Stimulated activated CD8-positive, alpha-beta memory T cell treated with anti-CD3 and anti-CD28 coated beads, Interleukin-2, amount 100 ng/mL, for 1 hour (primary cell): ENCODE measurements around the gene PHC2.

Source experiments
- DNase-seq, 2 donors: peaks; one replicate each; pipeline ENCODE4 v3.0.0-alpha.2; 2020; ENCODE audit warnings: low read depth in 2 of 2

The PHC2 gene

DNA sequence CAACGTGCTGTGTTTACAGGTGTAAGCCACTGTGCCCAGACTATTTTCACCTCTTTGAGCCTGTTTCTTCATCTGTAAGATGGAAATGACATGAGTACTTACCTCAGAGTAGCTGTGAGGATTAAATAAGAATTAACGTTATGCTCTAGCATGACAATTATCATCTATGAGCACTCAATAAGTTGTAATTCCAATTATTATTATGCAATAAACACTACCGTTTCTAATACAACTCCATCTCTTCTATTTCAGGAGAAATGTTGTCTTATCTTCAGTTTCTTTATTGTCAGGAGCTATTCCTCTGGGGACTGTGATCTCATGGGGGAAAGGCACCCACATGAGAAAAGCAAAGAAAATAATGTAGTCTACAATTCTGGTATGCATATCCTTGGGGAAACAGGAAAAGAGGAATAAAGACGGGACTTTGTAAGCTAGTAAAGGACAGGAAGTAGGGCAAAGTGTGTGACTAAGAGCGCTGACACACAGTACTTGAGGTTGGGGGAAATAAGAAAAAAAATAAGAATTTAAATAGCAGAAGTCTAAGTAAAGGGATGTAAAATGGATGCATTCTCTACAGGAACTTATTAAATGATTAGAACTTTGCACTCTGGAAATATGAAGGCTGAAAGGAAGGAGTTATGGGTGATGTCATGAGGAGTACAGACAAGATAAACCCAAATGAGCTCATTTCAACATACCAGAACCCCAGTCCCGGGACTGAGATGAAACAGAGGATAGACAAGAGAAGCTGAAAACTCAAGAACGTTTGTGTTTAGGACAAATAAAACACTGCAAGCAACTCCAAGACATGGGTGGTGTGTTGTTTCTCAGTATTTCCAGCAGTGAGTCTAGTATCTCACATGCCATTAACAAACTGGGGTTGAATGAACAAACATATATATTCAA is 9.8 kb downstream of the PHC2 start:
- no peak for DNase-seq

DNA sequence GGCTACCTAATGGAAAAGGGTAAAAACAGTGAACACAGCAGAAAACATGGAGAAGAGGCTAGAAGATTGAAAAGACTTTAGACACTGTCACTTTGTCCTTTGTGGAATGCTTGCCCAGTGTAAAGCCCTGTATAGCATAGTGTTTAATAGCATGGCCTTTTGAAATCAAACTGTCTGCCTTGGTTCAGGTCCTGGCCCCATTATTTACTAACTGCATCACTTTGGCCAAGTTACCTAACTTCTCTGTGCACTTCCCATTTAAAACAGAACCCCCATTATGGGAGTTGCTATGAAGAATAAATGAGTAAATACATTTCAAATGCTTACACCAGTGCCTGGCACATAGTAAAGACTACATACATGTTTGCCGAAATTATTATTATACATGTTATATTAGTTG is 12.1 kb downstream of the PHC2 start:
- no peak for DNase-seq

DNA sequence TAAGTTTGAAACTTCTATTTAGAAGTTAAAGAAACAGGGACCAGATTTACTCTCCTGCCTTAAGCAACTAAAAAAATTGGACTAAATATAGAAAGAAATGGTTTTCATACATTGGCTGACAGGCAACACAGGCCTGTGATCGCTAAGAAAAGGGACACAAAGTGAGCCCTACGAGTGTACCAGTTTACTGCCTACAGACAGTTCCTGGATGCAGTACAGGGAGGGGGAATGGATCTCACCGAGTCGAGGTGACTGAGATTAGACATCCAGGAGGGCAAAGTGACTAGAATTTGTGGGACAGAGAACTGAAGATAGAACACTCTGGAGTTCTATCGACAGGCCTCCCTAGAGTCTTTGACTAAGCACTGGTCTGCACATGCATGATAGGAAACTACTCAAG is 16.0 kb downstream of the PHC2 start:
- no peak for DNase-seq

DNA sequence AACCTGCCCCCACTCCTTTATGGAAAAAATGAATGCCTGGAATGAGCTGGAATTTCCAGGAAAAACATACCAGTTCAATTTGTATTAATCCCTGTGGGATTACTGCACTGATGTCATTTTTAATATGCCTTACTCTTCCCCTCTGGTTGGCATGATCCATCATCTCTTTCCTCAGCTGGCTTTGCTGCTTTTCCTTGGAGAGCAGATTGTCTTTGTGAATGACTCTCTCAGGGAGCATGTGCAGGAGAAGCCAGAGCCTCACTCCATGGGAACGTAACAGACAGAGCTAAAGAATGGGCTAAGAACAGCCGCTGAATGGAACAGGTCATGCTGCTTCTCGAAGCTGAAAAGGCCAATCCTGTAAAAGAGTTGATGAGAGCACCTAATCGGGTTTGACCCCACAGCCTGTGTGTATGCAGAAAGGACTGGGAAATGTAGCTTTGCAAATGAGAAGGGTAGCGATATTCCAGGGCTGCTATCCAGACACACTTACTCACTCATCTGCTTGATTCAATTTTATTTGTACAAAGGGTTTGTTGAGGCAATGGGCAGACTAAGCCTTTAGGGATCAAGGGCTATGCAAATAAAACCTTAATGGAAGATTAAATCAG is 20.7 kb downstream of the PHC2 start:
- no peak for DNase-seq

DNA sequence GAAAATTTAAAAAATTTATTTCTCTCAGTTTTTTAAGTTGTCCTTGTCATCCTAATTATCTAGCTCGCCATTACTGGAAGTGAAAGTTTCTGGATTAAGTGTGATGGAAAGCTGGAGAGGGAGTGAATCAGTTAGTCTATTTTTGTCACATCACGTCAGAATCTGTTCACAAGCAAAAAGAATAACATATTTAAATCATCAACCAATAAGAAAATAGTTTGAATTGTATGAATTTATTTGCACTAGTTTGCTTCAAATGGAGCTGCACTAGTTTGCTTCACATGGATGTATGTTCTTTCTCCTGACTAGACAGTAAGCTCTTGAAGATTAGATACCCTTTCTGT is 22.8 kb downstream of the PHC2 start:
- no peak for DNase-seq

DNA sequence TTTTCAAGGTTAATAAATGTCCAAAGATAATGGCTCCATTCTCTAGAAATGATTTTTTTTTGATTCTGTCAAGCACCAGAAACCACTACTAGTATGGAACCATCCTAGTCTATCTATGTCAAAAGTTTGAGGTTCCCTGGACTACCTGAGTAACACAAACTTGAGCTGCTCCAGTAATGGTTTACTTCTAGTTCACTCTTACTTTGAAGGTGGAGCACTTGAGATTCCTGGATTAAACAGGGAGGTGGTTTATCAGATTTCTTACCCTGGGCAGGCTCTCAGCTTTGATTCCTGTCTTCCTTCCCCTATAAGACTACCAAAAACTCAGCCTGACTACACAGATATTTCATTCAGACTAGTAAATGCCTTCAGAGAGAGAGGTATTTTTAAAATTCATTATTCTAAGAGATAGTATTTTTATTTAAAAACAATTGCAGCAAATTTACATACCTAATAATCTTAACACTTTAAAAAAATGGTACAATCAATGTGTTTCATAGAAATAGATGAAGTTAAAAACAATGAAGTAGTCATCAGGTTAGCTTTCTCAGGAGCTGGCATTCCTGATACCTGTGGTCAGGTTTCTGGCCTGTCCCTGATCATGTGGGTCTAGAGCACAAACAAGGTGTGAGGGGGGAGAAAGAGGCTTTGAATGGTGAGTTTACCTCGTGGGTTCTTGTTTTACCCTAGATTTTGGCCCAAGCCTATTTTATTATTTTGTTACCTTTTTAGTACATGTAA is 23.4 kb downstream of the PHC2 start:
- no peak for DNase-seq

DNA sequence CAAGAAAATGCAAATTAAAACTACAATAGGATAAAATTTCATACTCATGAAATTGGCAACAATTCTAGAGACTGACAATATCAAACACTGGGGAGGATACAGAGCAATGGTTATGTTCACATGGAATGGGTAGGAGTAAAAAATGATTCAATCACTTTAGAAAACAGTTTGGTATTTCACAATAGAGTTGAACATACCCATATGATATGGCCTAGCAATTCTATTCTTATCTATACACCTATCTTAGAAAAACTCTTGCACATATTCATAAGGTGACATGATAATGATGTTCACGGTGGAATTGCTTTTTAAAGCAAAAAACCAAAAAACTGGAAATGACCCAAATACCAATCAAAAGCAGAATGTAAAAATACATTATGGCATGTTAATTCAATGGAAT is 28.7 kb downstream of the PHC2 start:
- DNase-seq, result no peak

DNA sequence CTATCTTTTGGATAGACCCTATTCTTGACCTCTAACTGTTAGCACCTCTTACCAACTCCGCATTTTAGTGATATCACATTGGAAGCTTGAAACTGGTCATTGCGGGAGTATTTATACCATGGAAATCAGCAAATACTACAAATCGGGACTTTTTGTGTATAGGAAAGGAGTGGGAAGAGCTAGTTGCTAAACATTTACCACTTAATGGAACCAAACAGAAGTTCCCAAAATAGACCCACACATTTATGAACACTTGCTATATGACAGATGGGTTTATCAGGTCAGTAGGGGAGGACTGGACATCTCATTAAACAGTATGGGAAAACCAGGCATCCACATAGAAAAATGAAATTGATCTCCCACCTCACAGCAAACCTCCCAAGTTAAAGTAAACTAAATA is 29.4 kb downstream of the PHC2 start:
- no peak for DNase-seq

DNA sequence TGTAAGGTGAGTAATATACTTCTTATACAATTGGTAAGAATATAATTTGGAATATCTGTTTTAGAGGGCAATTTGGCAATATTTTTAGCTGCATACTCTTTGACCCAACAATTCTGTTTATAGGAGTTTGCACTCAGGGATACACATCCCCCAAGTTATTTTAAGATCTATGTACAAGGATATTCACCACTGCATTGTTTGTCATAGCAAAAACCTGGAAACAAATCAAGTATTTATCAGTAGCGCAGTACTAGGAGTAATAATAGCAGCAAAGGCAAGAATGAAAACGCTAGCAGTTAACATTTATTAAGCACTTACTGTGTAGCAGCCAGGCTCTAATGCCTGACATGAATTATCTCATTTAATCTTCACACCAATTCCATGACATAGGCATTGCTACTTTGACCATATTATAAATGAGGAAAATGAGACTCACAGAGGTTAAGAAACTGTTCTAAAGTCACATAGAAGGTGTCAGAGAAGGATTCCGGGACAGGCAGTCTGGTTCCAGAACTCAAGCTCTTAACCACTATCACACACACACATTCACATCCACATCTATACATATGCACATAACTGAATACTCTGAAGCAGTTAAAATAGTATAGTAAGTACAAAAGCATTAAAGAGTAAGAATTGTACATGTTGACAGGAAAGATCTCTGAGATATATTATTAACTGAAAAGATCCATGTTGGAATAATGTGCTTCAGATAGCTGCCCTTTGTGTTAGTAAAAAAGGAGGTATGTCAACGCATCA is 30.6 kb downstream of the PHC2 start:
- DNase-seq, result no peak

DNA sequence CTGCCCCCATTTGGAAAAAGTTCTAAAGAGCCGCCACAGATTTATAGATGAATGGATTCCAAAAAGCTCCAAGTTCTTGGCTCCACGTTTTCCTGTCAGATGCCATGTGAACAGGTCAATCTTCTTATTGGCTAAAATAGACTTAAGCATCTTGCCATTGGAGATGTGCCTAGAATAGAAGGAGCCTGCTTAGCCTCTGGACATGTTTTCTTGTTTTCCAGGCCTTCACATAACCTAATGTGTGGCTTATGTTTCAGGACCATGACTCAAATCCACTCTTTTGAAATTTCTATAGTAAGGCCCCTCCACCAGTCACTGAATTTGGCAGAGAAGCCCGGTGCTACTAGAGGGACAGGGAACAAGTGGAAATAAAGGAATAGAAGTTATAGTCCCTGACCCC is 31.5 kb downstream of the PHC2 start:
- DNase-seq, result no peak

DNA sequence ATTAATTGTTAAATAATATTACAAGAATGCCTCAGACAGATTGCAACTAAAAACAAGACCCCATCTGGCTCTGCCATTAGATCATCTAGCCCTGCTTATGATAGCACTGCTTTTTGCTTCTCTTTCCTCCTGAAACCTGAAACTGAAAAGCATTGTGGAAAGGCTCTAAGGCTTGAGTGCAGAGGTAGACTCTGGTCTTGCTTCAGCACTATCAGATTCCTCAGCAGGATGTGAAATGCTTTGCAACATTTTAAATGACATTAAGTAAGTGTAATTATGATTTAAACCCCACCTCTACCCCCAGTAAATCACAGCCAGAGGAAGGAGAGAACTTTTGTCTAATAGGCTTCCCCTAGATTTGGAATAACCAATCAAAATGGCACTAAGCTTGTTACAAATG is 32.9 kb downstream of the PHC2 start:
- no peak for DNase-seq

DNA sequence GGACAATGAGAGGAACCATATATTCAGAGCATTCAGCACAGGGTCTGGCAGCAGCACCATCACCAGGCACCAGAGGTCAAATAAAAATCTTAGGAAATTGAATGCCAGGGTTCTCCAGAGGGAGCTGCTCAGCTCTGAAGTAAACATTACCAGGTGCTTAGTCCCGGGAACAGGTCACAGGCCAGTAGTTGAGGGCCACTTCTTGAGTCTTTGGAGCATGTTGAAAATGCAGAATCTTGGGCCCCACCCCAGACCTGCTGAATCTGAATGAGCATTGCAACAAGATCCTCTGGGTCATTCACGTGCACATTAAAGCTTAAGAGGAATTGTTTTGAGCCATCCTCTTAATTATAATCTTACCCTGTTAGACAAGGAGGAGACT is 33.8 kb downstream of the PHC2 start:
- no peak for DNase-seq

DNA sequence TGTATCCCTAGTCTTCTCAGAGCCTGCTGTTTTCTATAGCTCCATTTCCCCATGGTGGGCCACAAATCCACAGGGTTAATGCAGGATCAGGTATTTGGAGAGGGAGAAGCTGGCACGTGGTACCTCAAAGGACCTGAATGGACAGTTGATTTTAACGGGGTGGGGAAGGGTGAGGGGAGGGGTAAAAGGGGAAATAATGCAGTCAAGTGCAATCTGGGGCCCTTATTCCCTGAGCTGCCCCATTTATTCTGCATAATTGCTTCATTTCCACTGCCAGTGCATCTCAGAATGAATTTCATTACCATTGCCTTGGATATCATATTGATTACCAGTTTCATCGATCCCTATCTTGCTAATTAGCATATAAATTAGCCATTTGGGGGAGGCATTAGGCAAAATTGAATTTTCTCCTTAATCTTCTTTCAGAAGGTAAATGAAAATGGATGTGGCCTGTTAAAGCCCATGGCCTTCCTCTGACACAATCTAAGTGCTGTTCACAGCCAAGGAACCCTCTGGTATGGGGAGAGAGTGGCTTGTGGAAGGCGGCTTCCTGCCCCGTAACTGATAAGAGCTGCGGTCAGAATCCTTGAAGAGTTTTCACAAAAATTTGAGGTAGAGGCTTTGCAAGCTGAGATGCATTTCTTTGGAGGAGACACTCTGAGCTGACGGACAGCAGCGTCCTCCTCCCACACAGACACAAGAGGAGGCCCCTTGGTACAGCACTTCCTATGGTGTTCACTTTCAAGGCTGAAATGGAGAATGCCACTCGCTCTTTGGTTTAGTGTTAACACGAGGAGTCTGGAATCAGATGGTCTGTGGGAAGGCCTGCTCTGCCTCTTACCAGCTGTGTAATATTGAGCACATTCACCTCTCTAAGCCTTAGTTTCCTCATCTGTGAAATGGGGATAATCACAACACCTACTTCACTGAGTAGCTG is 34.4 kb downstream of the PHC2 start:
- DNase-seq, result no peak

DNA sequence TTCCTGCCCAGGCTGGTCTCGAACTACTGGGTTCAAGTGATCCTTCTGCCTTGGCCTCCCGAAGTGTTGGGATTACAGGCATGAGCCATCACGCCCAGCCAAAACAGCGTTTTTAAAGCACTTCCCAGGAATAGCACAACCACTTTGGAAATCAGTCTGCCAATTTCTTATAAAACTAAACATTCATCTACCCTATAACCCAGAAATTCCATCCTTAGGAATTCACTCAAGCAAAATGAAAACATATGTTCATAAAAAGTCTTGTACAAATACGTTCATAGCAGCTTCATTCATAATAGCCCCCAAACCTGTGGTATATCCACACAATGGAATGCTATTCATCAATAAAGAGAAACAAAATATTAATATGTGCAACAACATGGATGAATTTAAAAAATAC is 36.1 kb downstream of the PHC2 start:
- no peak for DNase-seq

DNA sequence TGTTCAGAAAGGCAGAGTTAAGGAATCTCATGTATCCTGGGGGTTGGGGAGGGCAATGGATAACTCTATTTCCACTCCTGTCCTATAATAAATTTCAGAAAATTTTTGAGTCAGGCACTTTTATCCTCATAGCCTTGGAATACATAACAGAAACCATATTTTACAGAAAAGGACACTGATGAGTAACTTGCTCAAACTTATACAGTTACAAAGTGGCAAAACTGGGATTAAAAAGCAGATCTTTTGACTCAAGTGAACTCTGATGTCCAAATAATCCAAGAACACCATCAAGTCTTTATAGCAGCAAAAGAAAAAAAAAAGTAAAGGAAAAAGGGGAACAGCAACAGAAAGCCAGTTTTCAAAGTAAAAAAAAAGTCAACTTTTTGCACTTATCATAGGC is 36.9 kb downstream of the PHC2 start:
- no peak for DNase-seq

DNA sequence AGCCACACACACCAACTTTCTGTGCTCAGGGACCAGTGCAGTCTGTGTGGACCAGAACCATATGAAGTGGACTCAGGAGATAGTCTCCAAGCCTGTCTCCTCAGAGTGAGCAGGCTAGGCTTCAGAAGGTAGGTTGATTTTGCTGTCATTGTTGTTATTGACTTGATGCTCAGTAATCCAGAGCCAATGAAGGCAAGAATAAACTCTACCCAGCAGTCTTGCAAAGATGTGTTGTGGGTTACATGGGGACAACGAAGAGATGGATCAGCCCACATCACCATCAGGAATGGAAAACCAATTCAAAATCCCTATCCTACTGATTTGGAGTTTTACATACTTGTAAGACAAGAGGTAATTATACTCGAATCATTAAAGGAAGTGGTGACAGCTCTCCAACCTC is 37.4 kb downstream of the PHC2 start:
- DNase-seq, result no peak

DNA sequence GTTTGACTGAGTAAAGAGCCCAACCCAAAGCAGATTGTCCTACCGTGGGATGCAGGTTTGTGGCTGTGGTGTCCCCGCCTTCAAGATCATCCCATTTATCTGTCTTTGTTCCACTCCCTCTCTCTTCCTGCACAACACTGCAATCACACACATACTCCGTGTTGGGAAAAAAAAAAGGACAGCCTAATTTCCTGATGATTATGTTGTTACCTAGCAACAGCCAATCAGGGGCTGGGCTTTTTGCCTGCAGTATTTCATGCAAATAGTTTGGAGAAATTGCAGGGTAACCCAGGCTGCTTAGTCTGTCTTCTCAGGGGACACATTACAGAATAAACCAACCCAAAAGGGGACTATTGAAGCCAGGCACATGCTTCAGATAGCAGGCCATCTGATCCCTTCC is 38.3 kb downstream of the PHC2 start:
- no peak for DNase-seq

DNA sequence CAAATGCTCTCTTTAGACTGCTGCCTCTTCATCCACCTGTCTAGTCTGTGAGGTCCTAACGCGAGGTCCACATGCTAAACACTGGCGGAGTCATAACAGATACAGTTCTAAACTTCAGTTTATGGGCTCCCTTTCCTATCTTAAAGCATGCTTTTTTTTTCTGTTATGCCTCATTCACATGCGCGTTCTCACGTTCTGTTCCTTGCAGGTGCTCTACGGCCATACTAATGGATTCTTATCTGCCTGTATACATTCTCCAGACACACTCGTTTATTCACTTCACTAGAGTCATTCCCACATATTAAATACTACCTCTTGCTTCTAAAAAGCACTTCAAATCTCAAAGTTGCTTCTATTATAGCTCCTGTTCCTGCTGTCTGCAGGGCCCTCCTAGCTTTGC is 38.7 kb downstream of the PHC2 start:
- DNase-seq, result no peak

DNA sequence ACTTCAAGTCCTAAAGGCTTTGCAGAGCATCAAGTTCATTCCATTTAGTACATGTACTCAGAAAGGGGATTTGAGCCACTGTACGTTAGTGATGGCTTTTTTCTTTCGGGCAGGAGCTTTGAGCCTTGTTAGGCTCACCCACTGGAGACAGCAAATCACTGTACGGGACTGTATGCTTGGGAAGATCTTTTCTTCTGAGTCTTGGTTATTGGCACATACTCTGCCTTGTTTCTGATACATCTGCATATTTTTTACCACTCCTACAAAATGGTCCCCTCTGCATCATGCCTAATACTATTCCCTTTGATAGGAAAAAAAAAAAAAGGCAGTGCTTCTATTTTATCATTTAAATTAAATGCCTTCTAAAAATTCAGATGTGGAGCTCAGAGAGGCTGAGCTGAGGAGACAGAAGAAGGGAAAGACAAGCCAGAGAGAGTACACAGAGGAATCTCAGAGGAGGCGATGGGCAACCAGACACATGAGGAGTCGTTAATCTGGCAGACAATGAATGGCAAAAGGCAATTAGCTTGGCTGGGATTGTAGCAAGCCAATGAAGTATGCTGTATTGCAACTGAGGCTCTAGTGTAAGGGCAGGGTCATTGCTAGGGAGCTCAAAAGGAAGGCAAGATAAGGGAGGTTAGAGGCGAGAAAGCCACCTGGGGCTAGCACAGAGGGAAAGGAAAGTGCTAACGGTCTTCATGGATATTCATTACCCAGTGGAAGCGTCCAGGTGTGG is 39.4 kb downstream of the PHC2 start:
- no peak for DNase-seq

DNA sequence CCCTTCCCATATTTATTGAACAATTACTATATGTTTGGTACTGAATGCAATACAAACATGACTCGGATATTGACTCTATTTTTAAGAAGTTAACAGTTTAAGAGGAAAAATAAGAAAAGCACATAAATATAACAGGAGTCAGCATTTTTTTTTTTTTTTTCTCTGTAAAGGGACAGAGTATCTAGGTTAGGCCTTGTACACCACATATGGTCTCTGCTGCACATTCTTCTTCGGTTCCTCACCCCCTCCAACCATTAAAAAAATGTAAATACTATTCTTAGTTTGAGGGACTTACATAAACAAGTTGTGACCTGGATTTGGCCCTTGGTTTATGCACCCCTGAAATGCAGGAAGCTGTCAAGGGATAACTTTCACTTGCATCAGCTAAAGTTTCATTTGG is 40.4 kb downstream of the PHC2 start:
- no peak for DNase-seq
